ENCODE measurements around the gene TGFB1.
A peak's percentile ranks its signal among the peaks of the same experiment; 100 is the strongest.
"Not testable (repeated sequence)": the region's sequence is repeated elsewhere in the genome, so short reads cannot be mapped to it uniquely, and the experiment has no call there.

The TGFB1 gene

GRCh38 chr19:41376998-41377365 lies 23.3 kb upstream of the TGFB1 start:
- ATAC-seq (peak; percentile 76), DNase-seq (ENCODE audit: low spot score in 2 of 2) (no peak)
- peak overlapping the region; percentile 61 for H3K4me3 Mint-ChIP-seq

DNA sequence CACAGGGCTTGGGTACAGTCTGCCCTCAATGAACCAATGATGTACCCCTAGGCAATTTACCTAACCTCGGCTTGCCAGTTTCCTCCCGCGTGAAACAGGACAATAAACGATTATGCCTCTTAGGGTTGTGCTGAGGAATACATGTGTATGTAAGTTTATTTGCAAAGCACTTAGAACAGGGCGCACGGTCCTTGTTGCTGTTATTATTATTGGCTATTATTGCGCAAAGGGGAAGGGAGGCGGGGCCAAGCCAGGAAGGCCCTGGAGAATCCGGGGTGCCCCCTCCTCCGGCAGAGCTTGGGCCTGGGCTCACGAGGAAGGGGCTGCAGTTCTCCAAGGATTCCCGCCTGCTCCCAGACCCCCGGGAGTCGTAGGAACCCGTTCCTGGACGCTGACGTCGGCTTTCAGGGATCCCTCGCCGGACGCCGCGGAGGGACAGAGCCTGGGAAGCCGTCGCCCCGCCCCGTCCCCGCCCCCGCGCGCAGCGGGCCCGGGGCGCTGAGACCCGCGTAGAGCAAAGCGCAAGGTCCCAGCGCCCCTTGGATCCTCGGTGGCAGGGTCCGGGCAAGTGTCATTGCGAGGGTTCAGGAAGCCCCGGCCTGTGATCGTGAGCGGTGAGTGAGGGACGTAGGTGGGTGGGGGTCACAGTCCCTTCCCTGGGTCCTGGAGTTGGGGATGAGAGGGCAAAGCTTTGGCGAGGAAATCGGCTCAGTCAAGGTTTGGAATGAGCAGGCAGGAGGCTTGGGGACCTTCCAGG lies 22.7 kb upstream of the TGFB1 start, which contains the start of gene TMEM91:
Gene TMEM91, plus strand, starts transcription at position 293 of the 757 bp plus-strand sequence. CDS start 1,777 bp downstream, outside the sequence.
- ATAC-seq (peak; percentile 37), DNase-seq (ENCODE audit: low spot score in 2 of 2) (no peak)
- Mint-ChIP-seq H3K9me3 (no peaks in the 10 kb centered on the region), H3K4me1 (peaks cover 27% of the 10 kb centered on the region), H3K4me3 (peak within 1 kb of the TSS; percentile 61), H3K27ac (peak within 1 kb of the TSS; percentile 77), H3K36me3 (peaks cover 21% of the 10 kb centered on the region)

More at GRCh38 chr19:41376998-41377365, 23.3 kb upstream of the TGFB1 start:
- Mint-ChIP-seq H3K27ac (peak overlapping the region; percentile 77), H3K4me1 (peaks cover 24% of the 10 kb centered on the region), H3K9me3 (no peaks in the 10 kb centered on the region), H3K36me3 (peaks cover 21% of the 10 kb centered on the region)

DNA sequence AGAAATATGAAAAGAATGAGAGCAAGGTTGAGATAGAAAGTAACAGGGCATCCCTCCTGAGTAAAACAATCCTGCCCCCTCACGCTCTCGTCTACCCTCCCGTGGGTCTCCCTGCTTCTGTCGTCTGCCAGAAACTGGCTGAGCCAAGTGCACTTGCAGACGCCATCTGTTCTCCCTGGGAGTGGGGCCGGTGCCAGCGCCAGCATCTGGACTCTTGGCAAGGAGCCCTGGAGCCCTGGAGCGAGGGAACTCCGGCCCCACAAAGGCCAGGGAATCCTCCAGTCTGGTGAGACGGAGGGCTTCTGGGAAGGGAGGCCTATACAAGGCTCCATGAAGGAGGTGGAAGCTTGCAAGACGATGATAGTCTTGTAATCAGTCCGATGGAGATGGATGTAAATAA lies 20.3 kb upstream of the TGFB1 start:
- ATAC-seq (no peak), DNase-seq (ENCODE audit: low spot score in 2 of 2) (no peak)
- Mint-ChIP-seq H3K9me3 (no peaks in the 10 kb centered on the region), H3K4me3 (no peak overlapping the region), H3K4me1 (peaks cover 30% of the 10 kb centered on the region), H3K27ac (no peak overlapping the region), H3K36me3 (peaks cover 12% of the 10 kb centered on the region)

DNA sequence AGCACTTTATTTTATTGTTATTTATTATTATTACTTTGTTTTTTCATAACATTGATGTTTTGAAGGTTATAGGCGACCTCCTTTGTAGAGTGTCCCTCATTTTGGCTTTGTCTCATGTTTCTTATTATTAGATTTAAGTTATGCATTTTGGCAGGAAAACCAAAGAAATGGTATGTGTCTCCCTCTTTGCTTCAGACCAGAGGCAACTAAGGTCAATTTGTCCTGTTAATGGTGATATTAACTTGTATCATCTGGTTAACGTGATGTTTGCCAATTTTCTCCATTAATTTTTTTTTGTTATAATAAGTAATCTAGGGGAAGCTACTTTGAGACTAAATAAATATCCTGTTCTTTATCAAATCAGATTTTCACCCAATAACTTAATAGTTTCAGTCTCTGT lies 18.8 kb upstream of the TGFB1 start:
- H3K4me3 Mint-ChIP-seq = no peak overlapping the region
- peaks cover 6% of the 10 kb centered on the region for H3K36me3 Mint-ChIP-seq
- no peak overlapping the region for H3K27ac Mint-ChIP-seq
- H3K9me3 Mint-ChIP-seq = no peaks in the 10 kb centered on the region
- DNase-seq (ENCODE audit: low spot score in 2 of 2) = no peak
- peaks cover 24% of the 10 kb centered on the region for H3K4me1 Mint-ChIP-seq
- no peak for ATAC-seq

DNA sequence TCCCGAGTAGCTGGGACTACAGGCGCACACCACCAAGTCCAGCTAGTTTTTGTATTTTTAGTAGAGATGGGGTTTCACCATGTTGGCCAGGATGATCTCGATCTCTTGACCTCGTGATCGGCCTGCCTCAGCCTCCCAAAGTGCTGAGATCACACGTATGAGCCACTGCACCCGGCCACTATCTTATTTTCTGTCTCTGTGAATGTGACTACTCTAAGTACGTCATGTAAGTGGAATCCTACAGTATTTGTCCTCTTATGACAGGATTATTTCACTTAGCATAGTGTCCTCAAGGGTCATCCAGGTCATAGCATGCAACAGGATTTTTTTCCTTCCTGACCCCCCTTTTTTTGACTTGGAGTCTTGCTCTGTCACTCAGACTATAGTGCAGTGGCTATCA lies 17.8 kb upstream of the TGFB1 start:
- H3K4me3 Mint-ChIP-seq = no peak overlapping the region
- DNase-seq (ENCODE audit: low spot score in 2 of 2) (no peak), ATAC-seq (no peak)
- H3K27ac Mint-ChIP-seq = peak overlapping the region; percentile 79
- no peaks in the 10 kb centered on the region for H3K36me3 Mint-ChIP-seq
- no peaks in the 10 kb centered on the region for H3K9me3 Mint-ChIP-seq
- H3K4me1 Mint-ChIP-seq = peaks cover 14% of the 10 kb centered on the region

DNA sequence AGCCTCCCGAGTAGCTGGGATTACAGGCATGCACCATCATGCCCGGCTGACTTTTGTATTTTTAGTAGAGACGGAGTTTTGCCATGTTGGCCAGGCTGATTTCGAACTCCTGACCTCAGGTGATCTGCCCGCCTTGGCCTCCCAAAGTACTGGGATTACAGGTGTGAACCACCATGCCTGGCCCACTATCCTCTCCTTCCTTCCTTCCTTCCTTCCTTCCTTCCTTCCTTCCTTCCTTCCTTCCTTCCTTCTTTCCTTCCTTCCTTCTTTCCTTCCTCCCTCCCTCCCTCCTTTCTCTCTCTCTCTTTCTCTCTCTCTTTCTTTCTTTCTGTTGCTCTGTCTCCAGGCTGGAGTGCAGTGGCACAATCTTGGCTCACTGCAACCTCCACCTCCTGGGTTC lies 17.4 kb upstream of the TGFB1 start:
- H3K36me3 Mint-ChIP-seq; DNase-seq (ENCODE audit: low spot score in 2 of 2); H3K4me3 Mint-ChIP-seq; ATAC-seq; H3K9me3 Mint-ChIP-seq: not testable (repeated sequence)
- Mint-ChIP-seq H3K4me1 (peaks cover 12% of the 10 kb centered on the region), H3K27ac (peak overlapping the region; percentile 79)

- no peak for DNase-seq (ENCODE audit: low spot score in 2 of 2)
- Mint-ChIP-seq H3K36me3 (peaks cover 6% of the 10 kb centered on the region), H3K4me3 (no peak overlapping the region), H3K9me3 (no peaks in the 10 kb centered on the region), H3K27ac (no peak overlapping the region), H3K4me1 (peaks cover 7% of the 10 kb centered on the region)
- no peak for ATAC-seq
Measured at GRCh38 chr19:41369769-41370168, 16.0 kb upstream of the TGFB1 start.

DNA sequence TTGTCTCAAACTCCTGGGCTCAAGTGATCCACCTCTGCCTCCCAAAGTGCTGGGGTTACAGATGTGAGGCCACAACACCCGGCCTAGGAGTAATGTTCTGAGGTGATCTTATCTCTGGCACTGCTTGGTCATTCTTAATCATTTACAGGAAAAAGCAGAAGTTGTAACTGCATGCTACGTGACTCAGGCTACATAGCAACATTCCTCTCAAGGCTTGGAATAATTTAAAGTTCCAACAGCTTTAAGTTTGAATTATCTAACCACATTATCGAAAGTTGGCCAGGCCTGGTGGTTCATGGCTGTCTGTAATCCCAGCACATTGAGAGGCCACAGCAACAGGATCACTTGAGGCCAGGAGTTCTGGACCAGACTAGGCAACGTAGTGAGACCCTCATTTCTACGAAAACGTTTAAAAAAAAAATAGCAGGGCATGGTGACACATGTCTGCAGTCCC lies 14.2 kb upstream of the TGFB1 start:
- ATAC-seq (no peak), DNase-seq (ENCODE audit: low spot score in 2 of 2) (no peak)
- Mint-ChIP-seq H3K4me3 (no peak overlapping the region), H3K27ac (no peak overlapping the region), H3K4me1 (peaks cover 20% of the 10 kb centered on the region), H3K36me3 (peaks cover 18% of the 10 kb centered on the region), H3K9me3 (no peaks in the 10 kb centered on the region)

DNA sequence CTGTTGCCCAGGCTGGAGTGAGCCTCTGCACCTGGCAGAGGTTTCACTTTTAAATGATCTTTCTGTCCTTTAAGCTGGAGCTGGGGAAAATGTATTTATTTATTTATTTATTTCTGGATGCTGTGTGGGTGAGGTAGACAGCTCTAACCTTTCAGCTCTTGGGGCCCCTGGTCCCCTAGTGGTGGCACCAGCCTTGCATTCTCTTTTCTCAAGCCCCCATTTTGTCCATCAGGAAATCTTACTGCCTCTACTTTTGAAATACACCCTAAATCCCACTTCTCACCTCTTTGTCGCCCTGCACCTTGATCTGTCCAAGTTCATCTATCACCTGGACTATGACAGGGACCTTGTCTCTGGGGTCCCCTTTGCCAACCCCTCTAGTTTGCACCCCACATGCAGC lies 12.4 kb upstream of the TGFB1 start:
- H3K4me3 Mint-ChIP-seq = no peak overlapping the region
- DNase-seq (ENCODE audit: low spot score in 2 of 2) = no peak
- no peaks in the 10 kb centered on the region for H3K9me3 Mint-ChIP-seq
- no peak for ATAC-seq
- peaks cover 15% of the 10 kb centered on the region for H3K4me1 Mint-ChIP-seq
- peaks cover 18% of the 10 kb centered on the region for H3K36me3 Mint-ChIP-seq
- H3K27ac Mint-ChIP-seq = peak overlapping the region; percentile 46

GRCh38 chr19:41364524-41365391 lies 11.0 kb upstream of the TGFB1 start:
- H3K36me3 Mint-ChIP-seq = peaks cover 23% of the 10 kb centered on the region
- no peaks in the 10 kb centered on the region for H3K9me3 Mint-ChIP-seq
- peak overlapping the region; percentile 99 for H3K27ac Mint-ChIP-seq
- no peak for DNase-seq (ENCODE audit: low spot score in 2 of 2)
- H3K4me1 Mint-ChIP-seq = peaks cover 15% of the 10 kb centered on the region
- H3K4me3 Mint-ChIP-seq = peak overlapping the region; percentile 89
- no peak for ATAC-seq

GRCh38 chr19:41363753-41364523 lies 10.2 kb upstream of the TGFB1 start, which contains the start of gene B9D2:
TSS of gene B9D2 (minus strand) at chr19:41364149. CDS start at chr19:41363519, 630 bp downstream.
- peak; percentile 97 for ATAC-seq
- Mint-ChIP-seq H3K4me1 (peaks cover 15% of the 10 kb centered on the region), H3K9me3 (no peaks in the 10 kb centered on the region)

GRCh38 chr19:41363371-41363752 lies 9.6 kb upstream of the TGFB1 start:
- no peak for DNase-seq (ENCODE audit: low spot score in 2 of 2)
- H3K9me3 Mint-ChIP-seq = no peaks in the 10 kb centered on the region
- H3K36me3 Mint-ChIP-seq = peaks cover 23% of the 10 kb centered on the region
- peak overlapping the region; percentile 89 for H3K4me3 Mint-ChIP-seq
- ATAC-seq = no peak
- H3K27ac Mint-ChIP-seq = peak overlapping the region; percentile 99
- peaks cover 17% of the 10 kb centered on the region for H3K4me1 Mint-ChIP-seq

More at GRCh38 chr19:41363753-41364523, 10.2 kb upstream of the TGFB1 start, which contains the start of gene B9D2:
- DNase-seq (ENCODE audit: low spot score in 2 of 2) = peak; percentile 91 to 98
- H3K27ac Mint-ChIP-seq = peak within 1 kb of the TSS; percentile 99
- peaks cover 23% of the 10 kb centered on the region for H3K36me3 Mint-ChIP-seq
- H3K4me3 Mint-ChIP-seq = peak within 1 kb of the TSS; percentile 89

DNA sequence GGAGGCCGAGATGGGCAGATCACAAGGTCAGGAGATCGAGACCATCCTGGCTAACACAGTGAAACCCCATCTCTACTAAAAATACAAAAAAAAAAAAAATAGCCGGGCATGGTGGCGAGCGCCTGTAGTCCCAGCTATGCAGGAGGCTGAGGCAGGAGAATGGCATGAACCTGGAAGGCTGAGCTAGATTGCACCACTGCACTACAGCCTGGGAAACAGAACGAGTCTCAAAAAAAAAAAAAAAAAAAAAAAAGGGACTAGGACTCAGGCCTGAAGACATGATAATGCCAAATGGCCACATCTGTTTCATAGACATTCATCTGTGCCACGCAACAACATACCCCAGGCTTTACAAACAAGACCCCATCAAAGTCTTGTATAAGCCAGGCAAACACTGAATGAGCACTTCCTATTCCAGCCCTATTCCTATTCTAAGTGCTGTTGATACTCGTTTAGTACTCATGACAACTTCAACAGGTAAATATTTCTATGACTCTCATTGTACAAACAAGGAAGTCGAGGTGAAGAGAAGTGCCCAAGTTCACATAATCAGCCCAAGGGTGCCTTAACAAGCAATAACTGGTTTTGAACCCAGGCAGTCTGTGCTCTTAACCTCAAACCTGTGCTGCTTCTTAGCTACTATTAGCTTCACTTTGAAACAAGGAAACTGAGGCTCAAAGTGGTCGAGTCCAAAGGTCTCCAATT lies 8.6 kb upstream of the TGFB1 start:
- DNase-seq (ENCODE audit: low spot score in 2 of 2) (no peak), ATAC-seq (no peak)
- Mint-ChIP-seq H3K27ac (peak overlapping the region; percentile 99), H3K9me3 (no peaks in the 10 kb centered on the region), H3K4me1 (peaks cover 28% of the 10 kb centered on the region), H3K4me3 (peak overlapping the region; percentile 89), H3K36me3 (peaks cover 23% of the 10 kb centered on the region)

DNA sequence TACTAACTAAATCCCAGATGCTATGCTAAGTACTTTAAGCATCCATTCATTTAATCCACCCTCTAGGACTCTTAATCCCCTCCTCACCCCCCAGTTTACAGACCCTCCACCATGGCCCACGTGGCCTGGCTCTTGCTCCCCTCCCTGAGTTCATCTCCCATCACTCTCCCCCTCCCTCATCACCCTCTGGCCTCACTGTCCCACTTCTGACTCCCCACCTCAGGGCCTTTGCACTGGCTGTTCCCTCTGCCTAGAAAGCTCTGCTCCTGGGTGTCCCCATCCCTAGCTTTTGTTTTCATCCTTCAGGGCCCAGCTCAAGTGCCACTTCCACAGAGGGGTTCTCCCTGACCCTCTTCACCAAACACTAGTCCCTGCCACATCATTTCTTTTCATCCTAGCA lies 6.0 kb upstream of the TGFB1 start:
- no peak for ATAC-seq
- H3K4me3 Mint-ChIP-seq = no peak overlapping the region
- peaks cover 17% of the 10 kb centered on the region for H3K36me3 Mint-ChIP-seq
- H3K4me1 Mint-ChIP-seq = peaks cover 53% of the 10 kb centered on the region
- no peak overlapping the region for H3K27ac Mint-ChIP-seq
- no peaks in the 10 kb centered on the region for H3K9me3 Mint-ChIP-seq
- DNase-seq (ENCODE audit: low spot score in 2 of 2) = no peak
